Activated gamma-delta T cell (primary cell): ENCODE data around the gene NUDT4.
"Not testable (repeated sequence)": the region's sequence is repeated elsewhere in the genome, so short reads cannot be mapped to it uniquely, and the experiment has no call there.

Source experiments
- DNase-seq: peaks from one replicate; lab custom pipeline; 2025; lab: John Stamatoyannopoulos, UW

Gene NUDT4

GRCh38 chr12:93429448-93429847 lies 51.7 kb downstream of the NUDT4 start:
- no peak for DNase-seq

DNA sequence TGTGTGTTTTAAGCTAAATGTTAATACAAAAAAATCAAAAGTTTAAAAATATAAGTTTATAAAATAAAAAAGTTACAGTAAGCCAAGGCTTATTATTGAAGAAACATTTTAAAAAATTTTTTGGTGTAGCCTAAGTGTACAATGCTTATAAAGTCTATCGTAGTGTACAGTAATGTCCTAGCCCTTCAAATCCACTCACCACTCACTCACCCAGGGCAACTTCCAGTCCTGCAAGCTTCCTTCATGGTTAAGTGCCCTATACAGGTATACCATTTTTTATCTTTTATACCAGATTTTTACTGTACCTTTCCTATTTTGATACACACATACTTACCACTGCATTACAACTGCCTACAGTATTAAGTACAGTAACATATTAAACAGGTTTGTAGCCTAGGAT lies 52.1 kb downstream of the NUDT4 start:
- DNase-seq, result no peak

GRCh38 chr12:93430280-93430679 lies 52.6 kb downstream of the NUDT4 start:
- no peak for DNase-seq

DNA sequence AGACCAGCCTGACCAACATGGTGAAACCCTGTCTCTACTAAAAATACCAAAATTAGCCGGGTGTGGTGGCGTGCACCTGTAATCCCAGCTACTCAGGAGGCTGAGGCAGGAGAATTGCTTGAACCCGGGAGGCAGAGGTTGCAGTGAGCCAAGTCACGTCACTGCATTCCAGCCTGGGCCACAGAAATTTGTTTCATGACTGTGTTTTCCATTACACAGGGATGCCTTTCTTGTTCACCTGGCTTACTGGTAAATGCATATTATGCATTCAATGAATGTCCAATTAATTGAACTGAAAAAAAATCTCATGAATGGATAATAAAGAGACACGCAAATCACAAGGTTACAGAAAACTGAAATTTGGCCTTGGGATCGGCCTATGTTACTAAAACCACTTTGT lies 54.3 kb downstream of the NUDT4 start:
- not testable (repeated sequence) for DNase-seq

- no peak for DNase-seq
Observed at GRCh38 chr12:93434256-93434865, 56.6 kb downstream of the NUDT4 start.

DNA sequence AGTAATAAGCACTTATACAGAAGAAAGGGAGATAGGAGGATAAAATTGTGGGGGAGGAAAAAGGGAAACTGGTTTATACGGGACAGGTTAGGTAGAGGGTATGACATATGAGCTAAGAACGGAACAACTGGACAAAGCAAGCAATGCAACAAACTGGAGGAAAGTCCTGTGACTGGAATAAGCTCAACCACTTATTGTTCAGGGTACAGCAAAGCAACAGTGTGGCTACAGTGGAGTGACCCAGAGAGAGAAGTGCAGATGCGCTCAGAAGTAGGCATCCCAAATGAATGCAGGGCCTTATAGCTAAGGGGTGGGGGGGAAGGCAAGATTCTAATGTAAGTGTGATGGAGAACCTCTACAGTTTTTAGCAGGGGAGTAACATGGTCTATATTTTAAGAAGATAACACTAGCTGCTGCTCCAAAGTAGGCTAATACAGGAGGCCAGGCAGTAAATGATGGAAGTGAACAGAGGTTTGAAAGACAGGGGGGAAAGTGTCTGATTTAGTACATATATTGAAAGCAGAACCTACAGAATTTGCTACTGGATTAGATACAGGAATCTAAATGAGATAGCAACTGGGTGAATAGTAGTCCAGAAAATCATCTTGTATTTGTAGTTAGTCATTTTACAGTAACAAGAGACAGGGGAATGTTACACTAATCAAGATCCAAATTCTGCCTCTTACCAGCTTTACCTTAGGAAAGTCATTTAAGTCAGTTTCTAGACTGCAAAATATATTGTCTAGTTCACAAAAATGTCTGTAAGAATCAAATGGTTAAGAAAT lies 60.7 kb downstream of the NUDT4 start:
- DNase-seq, result no peak

- no peak for DNase-seq
Observed at GRCh38 chr12:93440043-93440835, 62.5 kb downstream of the NUDT4 start.

DNA sequence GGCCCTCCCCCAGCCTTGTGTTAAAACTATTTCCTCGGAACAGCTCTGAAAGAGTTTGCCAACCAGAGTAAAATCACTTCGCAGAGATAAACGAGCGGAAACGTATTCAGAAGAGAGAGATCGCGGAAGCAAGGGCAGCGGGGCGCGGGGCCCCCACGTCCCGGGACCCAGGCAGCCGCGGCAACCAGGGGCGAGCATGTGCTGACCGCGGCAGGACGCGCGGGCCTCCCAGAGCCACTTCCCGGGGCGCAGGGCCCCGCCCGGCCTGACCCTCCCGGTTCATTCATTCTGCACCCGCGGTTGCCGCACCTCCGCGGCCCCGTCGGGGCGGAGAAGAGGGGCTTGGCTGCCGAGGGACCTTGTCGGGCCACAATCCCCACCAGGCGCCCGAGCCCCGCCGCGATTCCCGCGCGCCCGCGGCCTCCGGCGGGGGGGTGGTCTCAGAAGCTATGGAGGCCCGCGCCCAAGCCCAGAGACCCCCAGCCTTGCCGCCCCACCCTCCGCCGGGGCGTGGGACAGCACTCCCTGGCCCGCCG lies 63.4 kb downstream of the NUDT4 start:
- peak; percentile 36 for DNase-seq

DNA sequence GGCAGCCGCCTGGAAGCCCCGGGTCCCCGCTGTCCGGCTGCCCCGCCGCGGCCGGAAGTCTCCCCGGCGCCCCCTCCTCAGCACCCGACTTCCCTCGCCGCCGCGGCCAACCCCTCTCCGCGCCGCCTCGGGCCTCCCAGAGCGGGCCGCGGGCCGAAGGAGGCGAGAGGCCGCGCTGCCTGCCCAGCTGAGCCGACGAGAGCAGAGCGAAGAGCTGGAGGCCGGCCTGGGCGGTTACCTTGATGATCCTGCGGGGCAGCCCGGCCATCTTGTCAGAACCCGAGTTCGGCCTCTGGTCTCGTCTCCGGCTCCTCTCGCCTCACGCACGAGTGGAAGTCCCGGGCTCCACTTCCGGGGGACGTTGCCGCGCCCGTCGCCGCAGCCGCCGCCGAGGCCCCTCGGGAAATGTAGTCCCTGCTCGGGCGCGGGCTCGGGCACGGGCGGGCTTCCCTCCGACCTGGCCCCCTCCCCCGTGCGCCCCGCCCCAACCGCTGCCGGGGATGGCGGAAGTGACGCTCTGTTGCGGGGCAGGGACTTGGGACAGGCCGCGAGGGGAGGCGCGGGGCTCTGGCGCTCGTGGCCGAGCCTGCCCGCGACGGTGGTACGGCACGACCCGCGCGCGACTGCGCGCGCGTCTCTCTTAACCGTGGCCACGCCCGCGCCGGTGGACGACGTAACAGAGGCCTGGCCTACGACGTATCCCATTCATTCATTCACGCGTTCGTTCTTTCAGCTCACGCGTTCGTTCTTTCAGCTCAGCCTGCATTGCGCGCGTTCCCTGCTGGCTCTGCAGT lies 64.1 kb downstream of the NUDT4 start, which contains the start of gene UBE2N:
UBE2N (minus strand) TSS at position 331 of the 794 bp plus-strand sequence; CDS start at position 268, 63 bp downstream.
- peak; percentile 98 for DNase-seq

DNA sequence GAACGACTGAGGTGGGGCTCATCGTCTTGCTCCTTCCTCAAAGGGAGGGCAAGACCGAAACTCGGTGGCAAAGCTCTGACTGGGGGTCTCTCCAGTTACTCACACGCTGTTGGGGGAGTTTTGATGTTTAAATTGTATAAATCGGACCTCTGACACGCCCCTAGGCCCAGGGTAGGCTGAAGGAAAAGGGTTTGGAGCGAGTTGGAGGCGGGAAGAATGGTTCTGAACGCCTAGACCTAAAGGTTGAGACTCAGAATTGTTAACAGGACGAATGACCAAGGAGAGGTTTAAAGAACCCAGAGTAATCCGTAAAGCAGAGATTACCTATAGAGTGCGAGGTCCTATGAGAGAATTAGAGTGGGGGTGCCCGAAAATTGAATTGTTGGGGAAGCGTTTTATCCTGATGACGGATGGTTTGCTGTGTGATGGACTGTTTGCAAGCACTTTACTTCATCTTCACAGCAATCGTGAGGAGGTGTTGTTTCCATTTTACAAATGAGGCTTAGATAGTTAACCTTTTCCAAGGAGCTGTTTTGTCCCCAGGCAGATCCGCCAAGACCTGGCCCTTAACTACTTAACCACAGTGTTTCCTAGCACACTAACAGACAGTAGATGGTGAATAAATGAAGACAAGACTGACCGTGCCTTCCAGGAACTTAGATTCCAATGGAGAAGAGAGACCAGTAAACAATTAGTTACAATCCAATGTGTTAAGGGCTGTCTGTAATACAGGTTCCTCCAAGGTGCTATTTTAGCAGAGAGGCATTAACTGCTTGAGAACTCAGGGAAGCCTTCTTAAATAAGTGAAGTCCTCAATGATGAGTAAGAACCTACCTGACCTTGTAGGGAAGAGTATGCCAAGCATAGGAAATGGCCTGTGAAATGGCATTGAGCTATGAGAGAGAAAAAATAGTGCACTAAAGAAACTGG lies 65.0 kb downstream of the NUDT4 start:
- no peak for DNase-seq

DNA sequence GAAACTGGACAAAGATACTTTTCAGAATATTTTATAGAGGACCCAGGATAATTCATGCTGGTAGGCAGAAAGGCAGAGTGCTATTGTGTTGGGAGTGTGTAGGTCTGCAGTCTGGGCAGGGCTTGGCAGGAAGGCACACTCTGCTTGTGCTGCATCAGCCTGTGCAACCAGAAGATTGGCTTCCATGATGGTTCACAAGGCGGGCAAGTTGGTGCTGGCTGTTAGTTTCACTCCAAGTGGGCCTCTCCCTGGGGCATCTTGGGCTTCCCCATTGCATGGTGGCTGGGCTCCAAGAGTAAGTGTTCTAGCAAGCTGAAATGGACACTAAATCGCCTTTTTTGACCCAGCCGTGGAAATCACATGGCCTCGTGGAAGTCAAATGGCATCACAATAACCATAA lies 65.9 kb downstream of the NUDT4 start:
- no peak for DNase-seq

DNA sequence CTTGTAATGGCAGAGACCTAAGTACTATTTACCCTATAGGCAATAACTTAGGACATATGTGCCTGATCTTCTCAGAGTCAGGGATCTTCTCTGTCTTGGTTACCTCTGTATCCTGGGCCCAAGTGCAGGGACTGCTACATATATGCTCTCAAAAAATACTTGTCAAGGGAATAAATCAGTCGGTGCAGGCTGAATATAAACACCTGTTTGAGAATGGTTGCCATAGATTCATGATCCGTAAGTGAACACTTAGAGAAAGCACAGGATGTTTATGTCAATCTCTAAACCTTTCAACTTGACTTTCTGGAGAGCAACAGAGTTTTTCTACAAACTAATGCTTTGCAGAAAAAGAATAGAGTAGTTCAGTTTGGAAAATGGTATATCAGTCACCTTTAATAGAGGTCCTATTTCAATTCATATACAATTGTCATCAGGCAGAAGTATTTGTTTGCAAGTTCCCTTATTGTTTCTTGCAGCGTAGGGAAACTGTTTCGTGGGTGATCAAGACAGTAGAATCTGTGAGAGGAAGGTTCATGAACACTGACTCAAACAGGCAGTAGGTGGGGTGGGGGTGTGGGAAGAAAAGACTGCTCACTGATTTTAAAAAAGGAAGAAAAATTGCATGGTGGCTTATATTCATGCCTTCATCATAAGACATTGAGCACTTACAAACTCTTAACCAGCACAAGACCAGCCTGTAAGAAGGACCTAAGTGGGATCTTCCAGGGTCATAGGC lies 70.0 kb downstream of the NUDT4 start:
- DNase-seq, result no peak

DNA sequence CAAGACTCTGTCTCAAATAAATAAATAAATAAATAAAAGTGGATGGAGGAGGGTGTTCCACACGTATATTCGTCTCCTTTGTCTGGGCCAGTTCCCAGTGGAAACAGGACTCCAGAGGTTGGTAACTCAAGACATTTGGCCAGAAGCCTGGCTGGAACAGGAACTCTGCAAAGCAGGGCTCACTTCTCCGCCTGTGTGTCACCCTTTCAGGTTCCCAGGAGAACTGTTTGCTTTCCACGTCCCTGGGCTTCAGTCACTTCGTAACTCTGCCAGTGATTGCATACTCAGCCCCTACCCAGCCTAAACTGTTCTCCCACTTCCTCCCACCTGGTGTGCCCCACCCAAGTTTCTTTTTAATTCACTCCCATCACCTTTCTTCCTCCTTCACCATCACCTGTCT lies 71.1 kb downstream of the NUDT4 start:
- no peak for DNase-seq

DNA sequence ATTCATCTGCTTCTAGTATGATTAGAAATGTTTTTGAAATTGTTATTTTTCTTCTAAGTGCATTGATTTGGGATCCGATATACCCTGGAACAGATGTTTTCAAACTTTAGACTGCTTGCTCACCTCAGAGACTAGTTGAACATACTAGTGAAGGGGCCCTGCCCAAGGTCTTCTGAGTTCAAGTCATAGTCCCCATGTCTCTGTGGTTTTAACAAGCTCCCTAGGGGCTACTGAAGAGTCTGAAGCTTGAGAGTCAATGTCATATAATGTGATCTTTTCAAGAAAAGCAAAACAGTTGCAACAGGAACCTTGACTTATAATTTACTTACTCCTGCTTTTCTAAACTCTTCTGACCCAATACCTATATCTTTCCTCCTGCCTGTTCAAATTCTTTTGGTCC lies 71.6 kb downstream of the NUDT4 start:
- no peak for DNase-seq

- no peak for DNase-seq
Observed at GRCh38 chr12:93451423-93452158, 73.9 kb downstream of the NUDT4 start.

GRCh38 chr12:93453633-93454032 lies 75.9 kb downstream of the NUDT4 start:
- no peak for DNase-seq

- no peak for DNase-seq
Observed at GRCh38 chr12:93456077-93456476, 78.4 kb downstream of the NUDT4 start.
